Sigmoid colon (tissue), 4 donors: ENCODE measurements around the gene AMDHD1.

ENCODE experiments used
- CTCF ChIP-seq, 4 experiments: fragments of 450-650 bp in 3 of 4; fragments of 200-600 bp in 1 of 4; IDR thresholded peaks; one replicate each; pipeline ENCODE4 v1.5.1; 2016 to 2019; ENCODE audit warnings: antibody characterized with exemption in 4 of 4, mild to moderate bottlenecking in 3 of 4, moderate library complexity in 2 of 4
- EP300 ChIP-seq, 4 donors: sonication (generic); formaldehyde crosslinking; IDR thresholded peaks; one replicate each; pipeline ENCODE4 v1.6.1; 2017; ENCODE audit warnings: antibody characterized with exemption in 4 of 4
- POLR2A ChIP-seq, 2 donors: fragments of 450-650 bp; IDR thresholded peaks; one replicate each; pipeline ENCODE4 v1.6.1; 2016; ENCODE audit warnings: antibody characterized with exemption in 2 of 2, mild to moderate bottlenecking in 2 of 2, moderate library complexity in 2 of 2

DNA sequence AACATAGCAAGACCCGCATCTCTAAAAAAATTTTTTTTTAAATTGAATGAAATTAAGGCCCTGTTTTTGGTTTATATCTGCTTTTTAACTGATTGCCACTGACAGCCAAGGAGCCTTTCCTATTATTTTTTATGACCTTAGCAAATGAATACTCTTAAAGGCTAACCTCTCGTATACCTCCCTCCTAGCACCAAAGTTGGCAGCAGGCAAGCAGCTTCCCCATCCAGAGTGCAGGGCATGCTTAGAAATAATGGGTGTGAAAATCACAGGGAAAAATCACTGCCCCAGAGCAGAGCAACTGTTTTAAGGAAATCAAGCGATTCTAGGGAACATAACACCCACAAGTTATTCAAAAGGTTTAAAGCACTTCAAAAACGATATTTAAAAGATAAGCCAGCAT, 32.4 kb downstream of the AMDHD1 start:
- TF ChIP-seq CTCF (IDR thresholded peaks at IDR 0.05) (no peak), EP300 (IDR thresholded peaks at IDR 0.05) (no peak), POLR2A (IDR thresholded peaks at IDR 0.05) (no peak)
